Measurements from ENCODE around the gene GK. TPM values are rescaled to one million over a fixed set of nuclear protein-coding genes. Genes with fewer than 3 reads are reported as not detected.

GK gene
- total and polyA plus RNA-seq, 3 donors from 2014 or later: 3.3 to 10.5 (median 5.0) TPM

- Histone ChIP-seq H3K9me3 (no peaks in the 10 kb centered on the region), H3K4me3 (no peak overlapping the region), H3K27ac (no peak overlapping the region), H3K4me1 (no peaks in the 10 kb centered on the region), H3K36me3 (ENCODE audit: low read depth, missing control alignments) (no peaks in the 10 kb centered on the region), H3K27me3 (no peaks in the 10 kb centered on the region)
- DNase-seq: no peak
- intact Hi-C loops (cut with DNase I; ENCODE audit: low total_unique reads): no loop called here
- TF ChIP-seq CTCF (IDR thresholded peaks at IDR 0.05): no peak
- TF ChIP-seq POLR2A (IDR thresholded peaks at IDR 0.05): no peak
- 90% methylated on average over 3 of the region's 3 CpGs for WGBS, 2 donors
Observed at GRCh38 chrX:30674799-30675198, 21.6 kb downstream of the GK start.

DNA sequence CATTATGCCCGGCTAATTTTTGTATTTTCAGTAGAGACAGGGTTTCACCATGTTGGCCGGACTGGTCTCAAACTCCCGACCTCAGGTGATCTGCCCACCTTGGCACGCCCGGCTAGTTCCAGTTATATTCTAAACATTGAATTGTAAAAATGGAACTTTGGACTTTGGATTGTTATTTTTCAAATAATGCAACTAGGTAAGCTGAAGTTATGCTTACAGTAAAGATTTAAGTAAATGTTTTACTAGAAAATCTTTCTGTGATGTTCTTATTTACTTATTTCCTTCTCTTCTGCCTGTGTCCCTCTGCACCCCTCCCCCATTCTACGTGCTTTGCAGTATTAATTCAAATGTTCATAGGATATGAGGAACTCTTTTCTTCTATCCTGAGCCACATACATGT, 26.1 kb downstream of the GK start:
- Histone ChIP-seq H3K9me3 (no peaks in the 10 kb centered on the region), H3K36me3 (ENCODE audit: low read depth, missing control alignments) (no peaks in the 10 kb centered on the region), H3K4me1 (no peaks in the 10 kb centered on the region), H3K27me3 (no peaks in the 10 kb centered on the region), H3K4me3 (no peak overlapping the region), H3K27ac (no peak overlapping the region)
- 84 to 96% methylated on average over 6 of the region's 6 CpGs for WGBS, 2 donors
- DNase-seq: no peak
- TF ChIP-seq POLR2A (IDR thresholded peaks at IDR 0.05): no peak
- TF ChIP-seq CTCF (IDR thresholded peaks at IDR 0.05): no peak
- intact Hi-C loops (cut with DNase I; ENCODE audit: low total_unique reads): no loop called here

DNA sequence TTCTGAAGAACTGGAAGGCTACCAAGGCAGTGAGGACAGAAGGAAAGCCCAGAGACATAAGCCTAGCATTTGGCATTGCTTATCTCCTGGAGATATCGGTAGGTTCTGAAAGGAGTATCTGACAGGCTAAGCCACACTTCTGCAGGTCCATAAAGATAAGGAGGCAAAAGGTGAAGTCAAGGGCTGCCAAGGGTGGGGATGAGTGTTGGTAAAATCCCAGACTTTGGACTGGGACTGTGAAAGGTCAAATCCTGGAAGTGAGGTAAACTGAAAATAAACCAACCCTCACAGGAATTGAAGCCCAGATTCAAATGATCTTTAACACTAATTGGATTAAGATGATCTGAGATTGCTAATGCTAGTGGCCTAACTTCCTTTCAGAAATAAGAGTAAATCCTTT, 27.4 kb downstream of the GK start:
- 63 to 93% methylated on average over 1 of the region's 1 CpG for WGBS, 2 donors
- Histone ChIP-seq H3K36me3 (ENCODE audit: low read depth, missing control alignments) (no peaks in the 10 kb centered on the region), H3K27me3 (no peaks in the 10 kb centered on the region), H3K4me1 (no peaks in the 10 kb centered on the region), H3K4me3 (no peak overlapping the region), H3K9me3 (no peaks in the 10 kb centered on the region), H3K27ac (no peak overlapping the region)
- TF ChIP-seq POLR2A (IDR thresholded peaks at IDR 0.05) (no peak), CTCF (IDR thresholded peaks at IDR 0.05) (no peak)
- no peak for DNase-seq
- intact Hi-C loops (cut with DNase I; ENCODE audit: low total_unique reads): loop anchor here (10.0 kb wide), 1 partner anchor 104 kb away; no protein-coding TSS in a partner anchor

DNA sequence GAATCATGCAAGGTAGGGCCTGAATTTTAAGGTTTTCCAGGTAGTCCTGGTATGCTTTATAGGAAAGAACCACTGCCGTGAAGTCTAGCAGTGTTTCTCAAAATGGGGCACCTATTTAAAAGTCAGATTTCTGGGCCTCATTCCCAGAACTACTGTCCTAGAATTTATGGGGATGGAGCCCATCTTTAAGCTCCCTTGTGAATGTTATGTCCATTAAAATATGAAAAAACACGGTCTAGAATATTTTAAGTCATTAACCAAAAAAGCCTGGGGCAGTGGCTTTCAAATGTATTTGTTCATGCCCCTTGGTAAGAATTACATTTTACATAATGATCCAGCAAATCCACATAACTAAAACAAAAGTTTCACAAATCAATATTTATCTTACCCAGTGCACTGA, 35.4 kb downstream of the GK start:
- no peaks in the 10 kb centered on the region for H3K27me3 ChIP-seq
- DNase-seq: no peak
- 57 to 95% methylated on average over 2 of the region's 2 CpGs for WGBS, 2 donors
- H3K36me3 ChIP-seq (ENCODE audit: low read depth, missing control alignments): no peaks in the 10 kb centered on the region
- intact Hi-C loops (cut with DNase I; ENCODE audit: low total_unique reads): loop anchor here (10.0 kb wide), 1 partner anchor 96 kb away; no protein-coding TSS in a partner anchor
- H3K27ac ChIP-seq: no peak overlapping the region
- TF ChIP-seq CTCF (IDR thresholded peaks at IDR 0.05) (no peak), POLR2A (IDR thresholded peaks at IDR 0.05) (no peak)
- H3K4me3 ChIP-seq: no peak overlapping the region
- no peaks in the 10 kb centered on the region for H3K4me1 ChIP-seq
- no peaks in the 10 kb centered on the region for H3K9me3 ChIP-seq

DNA sequence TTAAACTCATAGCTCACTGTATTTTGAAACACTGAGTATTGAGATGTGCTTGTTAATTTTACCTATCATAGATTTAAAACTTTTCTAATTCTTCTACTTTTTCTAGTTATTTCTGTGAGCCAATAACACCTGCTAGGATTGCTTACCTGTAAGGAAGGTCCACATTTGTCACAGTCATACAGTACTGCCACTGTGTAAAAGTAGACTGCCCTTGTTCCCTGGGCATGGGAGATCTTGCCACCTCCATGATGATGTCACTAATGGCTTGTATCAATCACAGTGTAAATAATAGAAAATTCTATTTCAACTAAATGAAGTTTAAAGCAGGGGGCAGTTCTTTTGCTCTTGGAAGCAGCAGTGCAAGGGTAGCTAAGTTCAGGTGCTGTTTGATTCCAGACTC, 35.9 kb downstream of the GK start:
- no peaks in the 10 kb centered on the region for H3K4me1 ChIP-seq
- intact Hi-C loops (cut with DNase I; ENCODE audit: low total_unique reads): loop anchor here (10.0 kb wide), 1 partner anchor 96 kb away; no protein-coding TSS in a partner anchor

More for the DNA sequence above, 35.9 kb downstream of the GK start:
- Histone ChIP-seq H3K4me3 (no peak overlapping the region), H3K27ac (no peak overlapping the region), H3K27me3 (no peaks in the 10 kb centered on the region), H3K9me3 (no peaks in the 10 kb centered on the region), H3K36me3 (ENCODE audit: low read depth, missing control alignments) (no peaks in the 10 kb centered on the region)
- TF ChIP-seq POLR2A (IDR thresholded peaks at IDR 0.05): no peak
- no peak for TF ChIP-seq CTCF (IDR thresholded peaks at IDR 0.05)
- no peak for DNase-seq

Data from testis (tissue), 3 donors.